A549 (cell line): Measurements from ENCODE around the gene SMARCB1. TPM values are rescaled to one million over a fixed set of nuclear protein-coding genes. Genes with fewer than 3 reads are reported as not detected.

Source experiments
- ATAC-seq, 2 experiments: fragments of 200-7000 bp in 1 of 2; fragments of >200 bp in 1 of 2; cut with Nextera tagmentation in 1 of 2; cut with Tn5 transposase in 1 of 2; 3 replicates each; pipeline versions ENCODE4 v1.8.0 to v1.9.1; 2018 to 2020; ENCODE audit warnings: mild to moderate bottlenecking in 1 of 2, moderate library complexity in 1 of 2
- CTCF ChIA-PET: fragments of 300-600 bp; sonication (Branson Sonifier 250); formaldehyde crosslinking; extraction: SDS; loops from one replicate; lab custom pipeline; 2021; ENCODE audit warnings: antibody characterized with exemption, inconsistent platforms; lab: Yijun Ruan, JAX
- POLR2A ChIA-PET: fragments of 350-600 bp; formaldehyde crosslinking; extraction: SDS; loops from one replicate; lab custom pipeline; 2021; ENCODE audit warnings: antibody characterized with exemption, inconsistent platforms; lab: Yijun Ruan, JAX
- DNase-seq, 2 experiments: peaks; one replicate each; pipeline versions ENCODE4 v3.0.0 to v3.0.0-alpha.2; 2011 to 2016; ENCODE audit warnings: low read depth in 1 of 2, low spot score in 1 of 2
- FAIRE-seq: peaks from 2 replicates; lab custom pipeline; 2011; peaks lifted over from hg19 to GRCh38; lab: Jason Lieb, UNC
- H3K27ac ChIP-seq, 2 experiments: fragments of >200 bp; sonication (Bioruptor Twin); formaldehyde crosslinking; 3 replicates each; pipeline ENCODE4 v1.5.1; 2016 to 2017
- H3K4me1 ChIP-seq: fragments of >200 bp; sonication (Bioruptor Twin); formaldehyde crosslinking; 3 replicates; pipeline ENCODE4 v1.6.1; 2016
- H3K4me2 ChIP-seq: fragments of >200 bp; sonication (Bioruptor Twin); formaldehyde crosslinking; 3 replicates; pipeline ENCODE4 v1.6.1; 2016
- H3K4me3 ChIP-seq: fragments of >200 bp; sonication (Bioruptor Twin); formaldehyde crosslinking; 3 replicates; pipeline ENCODE4 v1.5.1; 2016
- H3K9me3 ChIP-seq: fragments of >200 bp; sonication (Bioruptor Twin); formaldehyde crosslinking; 3 replicates; pipeline ENCODE4 v1.6.1; 2016
- CBX8 ChIP-seq: fragments of 200-600 bp; sonication (generic); IDR thresholded peaks from 2 replicates; pipeline ENCODE4 v1.6.1; 2016
- EHF ChIP-seq: fragments of 250-450 bp; sonication (Bioruptor Pico); IDR thresholded peaks from 2 replicates; pipeline ENCODE4 v1.5.0; 2020; ENCODE audit warnings: mild to moderate bottlenecking
- ESRRA ChIP-seq: fragments of 150-350 bp; IDR thresholded peaks from 2 replicates; pipeline ENCODE4 v1.6.1; 2014; ENCODE audit warnings: mild to moderate bottlenecking, low read length, borderline replicate concordance
- FOSB ChIP-seq: fragments of 250-450 bp; sonication (Bioruptor Pico); IDR thresholded peaks from 2 replicates; pipeline ENCODE4 v1.5.0; 2020; ENCODE audit warnings: mild to moderate bottlenecking, moderate library complexity
- HOXB13 ChIP-seq: fragments of 250-450 bp; sonication (Bioruptor Pico); IDR thresholded peaks from 2 replicates; pipeline ENCODE4 v1.5.0; 2020; ENCODE audit warnings: low read depth, mild to moderate bottlenecking, moderate library complexity
- JUN ChIP-seq, 2 experiments: fragments of >200 bp; sonication (Bioruptor Twin); formaldehyde crosslinking; IDR thresholded peaks; 2 replicates in 1 of 2; 3 replicates in 1 of 2; pipeline ENCODE4 v1.6.1; 2016 to 2017
- KDM1A ChIP-seq: fragments of 200-600 bp; sonication (generic); IDR thresholded peaks from 2 replicates; pipeline ENCODE4 v1.6.1; 2016; ENCODE audit warnings: low read depth, mild to moderate bottlenecking
- KDM5A ChIP-seq: fragments of 200-600 bp; sonication (generic); IDR thresholded peaks from 2 replicates; pipeline ENCODE4 v1.6.1; 2016; ENCODE audit warnings: antibody characterized with exemption, mild to moderate bottlenecking
- NFE2L2 ChIP-seq: fragments of 150-350 bp; conservative IDR thresholded peaks from 2 replicates; pipeline ENCODE4 v1.6.1; 2014; ENCODE audit warnings: low read length
- NR3C1 ChIP-seq: fragments of >200 bp; sonication (Bioruptor Twin); formaldehyde crosslinking; IDR thresholded peaks from 3 replicates; pipeline ENCODE4 v1.6.1; 2017
- RAD21 ChIP-seq, 2 experiments: fragments of >200 bp in 1 of 2; sonication (Bioruptor Twin) in 1 of 2; formaldehyde crosslinking in 1 of 2; IDR thresholded peaks in 1 of 2; conservative IDR thresholded peaks in 1 of 2; 2 replicates in 1 of 2; 3 replicates in 1 of 2; pipeline ENCODE4 v1.6.1; 2012 to 2018; ENCODE audit warnings: inconsistent platforms in 1 of 2
- RCOR1 ChIP-seq: fragments of 150-350 bp; IDR thresholded peaks from 2 replicates; pipeline ENCODE4 v1.6.1; 2014; ENCODE audit warnings: antibody characterized with exemption, low read length, low read depth
- RNF2 ChIP-seq: fragments of 200-600 bp; sonication (generic); IDR thresholded peaks from 2 replicates; pipeline ENCODE4 v1.6.1; 2016; ENCODE audit warnings: low read depth, mild to moderate bottlenecking, antibody characterized with exemption, moderate library complexity, borderline replicate concordance
- SREBF2 ChIP-seq: fragments of 450-650 bp; IDR thresholded peaks from 2 replicates; pipeline ENCODE4 v1.6.1; 2014; ENCODE audit warnings: mild to moderate bottlenecking, moderate library complexity
- ZNF302 ChIP-seq: fragments of 250-450 bp; sonication (Bioruptor Pico); IDR thresholded peaks from 2 replicates; pipeline ENCODE4 v1.9.0; 2021; ENCODE audit warnings: inconsistent platforms, mild to moderate bottlenecking, moderate library complexity
- WGBS: methylation state at CpG from one replicate; pipeline ENCODE4 v1.1.6; 2017; ENCODE audit errors: missing lambda C conversion rate; 5-methylcytosine and 5-hydroxymethylcytosine counted together
- polyA plus RNA-seq, 4 experiments: library from polyadenylated mRNA; depleted of rRNA in 3 of 4; stranded (reverse); fragments of >200 nt; fragmentation: RNase III in 1 of 4; extraction: RNeasy Plus Mini Kit Qiagen cat#74134 plus additional on column Dnase treatment in 1 of 4; gene quantifications; 2 replicates in 3 of 4; 3 replicates in 1 of 4; pipeline ENCODE4 v1.2.3, GENCODE V29; 2011 to 2017
- TF ChIP-seq, protein P1 (sequence below): fragments of 150-350 bp; IDR thresholded peaks from 2 replicates; pipeline ENCODE4 v1.6.1; 2014; ENCODE audit warnings: low read depth, mild to moderate bottlenecking, low read length
- TF ChIP-seq, protein P2 (sequence below): fragments of 200-600 bp; sonication (generic); IDR thresholded peaks from 2 replicates; pipeline ENCODE4 v1.6.1; 2016; ENCODE audit warnings: antibody characterized with exemption, mild to moderate bottlenecking, moderate library complexity

SMARCB1 gene
- polyA plus RNA-seq, 2 of the 4 experiments (the other 2 are of a cell fraction) = 65.6 to 133 TPM

DNA sequence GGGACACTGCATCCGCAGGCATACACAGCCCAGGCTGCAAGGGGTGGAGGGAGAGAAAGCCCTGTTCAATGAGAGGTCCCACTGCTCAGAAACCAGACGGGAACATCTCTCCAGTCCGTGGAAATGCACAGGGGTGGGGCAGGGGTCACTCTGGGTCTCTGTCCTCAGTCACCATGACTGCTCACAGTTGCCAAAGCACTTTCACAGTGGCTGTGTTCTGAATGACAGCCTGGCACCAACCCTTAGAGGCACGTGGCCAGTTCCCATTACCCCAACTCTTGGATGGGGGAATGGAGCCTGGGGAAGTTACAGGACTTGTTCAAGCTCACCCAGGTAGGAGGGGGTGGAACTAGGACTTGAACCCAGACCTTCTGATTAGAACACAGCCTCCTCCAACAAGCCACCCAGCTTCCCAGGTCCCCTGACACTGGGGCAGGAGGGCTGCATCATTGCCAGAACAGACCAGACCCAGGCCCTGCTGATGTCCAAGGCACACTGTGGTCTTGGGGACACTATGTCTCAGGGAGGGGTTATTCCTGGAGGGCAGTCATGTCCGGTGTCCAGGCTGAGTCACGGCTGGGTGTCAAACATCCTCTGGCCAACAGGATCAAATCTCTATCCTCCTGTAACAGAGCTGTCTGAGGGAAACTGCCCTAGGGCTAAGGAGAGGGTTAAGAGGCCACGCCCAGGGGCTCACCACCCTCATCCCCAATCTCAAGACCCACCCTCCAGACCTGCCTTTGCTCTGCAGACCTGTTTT is 44.1 kb upstream of the SMARCB1 start:
- H3K4me1 ChIP-seq = no peaks in the 10 kb centered on the region
- no peak for DNase-seq
- H3K27ac ChIP-seq = no peak overlapping the region
- no peak for FAIRE-seq
- no peak for ATAC-seq
- H3K4me2 ChIP-seq = no peak overlapping the region
- CTCF ChIA-PET = no interaction called here
- H3K9me3 ChIP-seq = no peaks in the 10 kb centered on the region
- H3K4me3 ChIP-seq = no peak overlapping the region
- TF ChIP-seq CBX8 (no peak), RCOR1 (no peak), SREBF2 (no peak)
- WGBS = 98% methylated on average over 5 of the region's 7 CpGs
- POLR2A ChIA-PET = no interaction called here

DNA sequence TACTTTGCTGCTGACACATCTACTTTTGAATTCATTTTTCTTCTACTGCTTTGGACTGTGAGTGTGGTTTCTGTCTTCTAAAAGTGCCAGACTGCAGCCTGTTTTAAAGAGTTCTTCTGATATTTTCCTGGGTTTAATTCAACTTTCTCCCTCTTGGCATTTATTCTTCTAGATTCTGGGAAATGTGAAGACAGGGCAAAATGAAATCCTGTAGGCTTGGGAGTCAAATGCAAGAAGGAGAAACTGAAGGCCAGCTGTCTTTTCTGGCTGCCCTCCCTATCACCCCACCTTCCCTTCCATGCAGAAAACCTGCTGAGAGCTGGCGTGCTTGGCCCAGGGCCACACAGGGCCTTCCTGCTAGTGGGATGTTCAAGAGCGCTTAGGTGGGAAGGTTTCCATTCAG is 43.5 kb upstream of the SMARCB1 start:
- Histone ChIP-seq H3K9me3 (no peaks in the 10 kb centered on the region), H3K4me3 (no peak overlapping the region), H3K4me2 (no peak overlapping the region), H3K27ac (no peak overlapping the region), H3K4me1 (no peaks in the 10 kb centered on the region)
- CTCF ChIA-PET = no interaction called here
- FAIRE-seq = no peak
- no peak for DNase-seq
- 96% methylated on average over 2 of the region's 2 CpGs for WGBS
- ATAC-seq = no peak
- POLR2A ChIA-PET = no interaction called here
- TF ChIP-seq JUN (IDR thresholded peaks at IDR 0.05) (no peak), ZNF302 (CRISPR knock-in tag) (no peak), NFE2L2 (no peak), KDM5A (no peak)
- TF ChIP-seq, protein P1, sequence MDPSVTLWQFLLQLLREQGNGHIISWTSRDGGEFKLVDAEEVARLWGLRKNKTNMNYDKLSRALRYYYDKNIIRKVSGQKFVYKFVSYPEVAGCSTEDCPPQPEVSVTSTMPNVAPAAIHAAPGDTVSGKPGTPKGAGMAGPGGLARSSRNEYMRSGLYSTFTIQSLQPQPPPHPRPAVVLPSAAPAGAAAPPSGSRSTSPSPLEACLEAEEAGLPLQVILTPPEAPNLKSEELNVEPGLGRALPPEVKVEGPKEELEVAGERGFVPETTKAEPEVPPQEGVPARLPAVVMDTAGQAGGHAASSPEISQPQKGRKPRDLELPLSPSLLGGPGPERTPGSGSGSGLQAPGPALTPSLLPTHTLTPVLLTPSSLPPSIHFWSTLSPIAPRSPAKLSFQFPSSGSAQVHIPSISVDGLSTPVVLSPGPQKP = no peak
- TF ChIP-seq, all 56 proteins: peak for 0

DNA sequence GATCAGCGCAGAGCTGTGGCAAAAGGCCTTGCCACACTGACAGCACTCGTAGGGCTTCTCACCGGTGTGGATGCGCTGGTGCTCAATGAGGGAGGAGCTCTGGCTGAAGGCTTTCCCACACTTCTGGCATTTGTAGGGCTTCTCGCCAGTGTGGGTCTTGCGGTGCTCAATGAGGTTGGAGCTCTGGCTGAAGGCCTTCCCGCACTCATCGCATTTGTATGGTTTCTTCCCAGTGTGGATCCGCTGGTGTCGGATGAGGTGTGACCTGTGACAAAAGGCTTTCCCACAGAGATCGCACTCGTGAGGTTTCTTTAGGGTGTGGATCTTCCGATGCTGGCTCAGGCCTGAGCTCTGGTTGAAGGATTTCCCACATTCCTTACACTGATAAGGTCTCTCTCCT is 42.8 kb upstream of the SMARCB1 start:
- Histone ChIP-seq H3K4me2 (no peak overlapping the region), H3K9me3 (no peaks in the 10 kb centered on the region), H3K27ac (no peak overlapping the region), H3K4me3 (no peak overlapping the region), H3K4me1 (no peaks in the 10 kb centered on the region)
- no peak for TF ChIP-seq NR3C1
- TF ChIP-seq RAD21 (conservative IDR thresholded peaks at IDR 0.05 in 1 of 2, IDR thresholded peaks at IDR 0.05 in 1 of 2) = no peak
- no peak for TF ChIP-seq RNF2
- TF ChIP-seq ZNF302 (CRISPR knock-in tag) = no peak
- no peak for TF ChIP-seq FOSB
- TF ChIP-seq ESRRA = no peak
- no peak for TF ChIP-seq EHF (CRISPR knock-in tag)
- no peak for FAIRE-seq
- ChIA-PET CTCF (interaction anchor here (1.7 kb wide), 1 partner anchor 106 kb away, joined by 3 read pairs; no protein-coding TSS in a partner anchor), POLR2A (interaction anchor here (0.5 kb wide), 1 partner anchor 55 kb away, joined by 6 read pairs; no protein-coding TSS in a partner anchor)
- WGBS = 99% methylated on average over 13 of the region's 13 CpGs
- no peak for DNase-seq
- ATAC-seq = no peak

DNA sequence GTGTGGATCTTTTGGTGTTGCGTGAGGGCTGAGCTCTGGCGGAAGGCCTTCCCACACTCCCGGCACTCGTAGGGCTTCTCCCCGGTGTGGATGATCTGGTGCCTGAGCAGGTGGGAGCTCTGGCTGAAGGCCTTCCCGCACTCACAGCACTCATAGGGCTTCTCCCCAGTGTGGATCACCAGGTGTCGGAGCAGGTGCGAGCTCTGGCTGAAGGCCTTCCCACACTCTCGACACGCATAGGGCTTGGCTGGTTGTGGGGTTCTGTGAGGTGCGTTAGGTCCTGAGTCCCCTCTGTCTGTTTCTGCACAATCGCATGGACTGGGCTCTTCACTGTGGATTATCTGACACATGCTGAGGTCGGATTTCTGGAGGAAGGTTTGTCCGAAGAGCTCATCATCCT is 42.3 kb upstream of the SMARCB1 start:
- Histone ChIP-seq H3K4me2 (no peak overlapping the region), H3K4me3 (no peak overlapping the region), H3K9me3 (no peaks in the 10 kb centered on the region), H3K4me1 (no peaks in the 10 kb centered on the region), H3K27ac (no peak overlapping the region)
- DNase-seq (no peak), ATAC-seq (no peak), FAIRE-seq (no peak)
- ChIA-PET POLR2A (interaction anchor here (0.5 kb wide), 1 partner anchor 56 kb away, joined by 6 read pairs; no protein-coding TSS in a partner anchor), CTCF (interaction anchor here (0.8 to 1.7 kb wide), 3 partner anchors 12 to 105 kb away, joined by 3 read pairs; partner anchors contain the start of gene CHCHD10)
- TF ChIP-seq, protein P2, sequence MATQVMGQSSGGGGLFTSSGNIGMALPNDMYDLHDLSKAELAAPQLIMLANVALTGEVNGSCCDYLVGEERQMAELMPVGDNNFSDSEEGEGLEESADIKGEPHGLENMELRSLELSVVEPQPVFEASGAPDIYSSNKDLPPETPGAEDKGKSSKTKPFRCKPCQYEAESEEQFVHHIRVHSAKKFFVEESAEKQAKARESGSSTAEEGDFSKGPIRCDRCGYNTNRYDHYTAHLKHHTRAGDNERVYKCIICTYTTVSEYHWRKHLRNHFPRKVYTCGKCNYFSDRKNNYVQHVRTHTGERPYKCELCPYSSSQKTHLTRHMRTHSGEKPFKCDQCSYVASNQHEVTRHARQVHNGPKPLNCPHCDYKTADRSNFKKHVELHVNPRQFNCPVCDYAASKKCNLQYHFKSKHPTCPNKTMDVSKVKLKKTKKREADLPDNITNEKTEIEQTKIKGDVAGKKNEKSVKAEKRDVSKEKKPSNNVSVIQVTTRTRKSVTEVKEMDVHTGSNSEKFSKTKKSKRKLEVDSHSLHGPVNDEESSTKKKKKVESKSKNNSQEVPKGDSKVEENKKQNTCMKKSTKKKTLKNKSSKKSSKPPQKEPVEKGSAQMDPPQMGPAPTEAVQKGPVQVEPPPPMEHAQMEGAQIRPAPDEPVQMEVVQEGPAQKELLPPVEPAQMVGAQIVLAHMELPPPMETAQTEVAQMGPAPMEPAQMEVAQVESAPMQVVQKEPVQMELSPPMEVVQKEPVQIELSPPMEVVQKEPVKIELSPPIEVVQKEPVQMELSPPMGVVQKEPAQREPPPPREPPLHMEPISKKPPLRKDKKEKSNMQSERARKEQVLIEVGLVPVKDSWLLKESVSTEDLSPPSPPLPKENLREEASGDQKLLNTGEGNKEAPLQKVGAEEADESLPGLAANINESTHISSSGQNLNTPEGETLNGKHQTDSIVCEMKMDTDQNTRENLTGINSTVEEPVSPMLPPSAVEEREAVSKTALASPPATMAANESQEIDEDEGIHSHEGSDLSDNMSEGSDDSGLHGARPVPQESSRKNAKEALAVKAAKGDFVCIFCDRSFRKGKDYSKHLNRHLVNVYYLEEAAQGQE = no peak
- TF ChIP-seq NR3C1 (no peak), KDM1A (no peak), HOXB13 (CRISPR knock-in tag) (no peak)
- 80% methylated on average over 5 of the region's 14 CpGs for WGBS
